D721Med (cell line): ENCODE data around the gene HOXD11.

Experiments
- DNase-seq: peaks from one replicate; pipeline ENCODE4 v3.0.0; 2011; ENCODE audit warnings: low spot score; ENCODE audit not compliant: insufficient read length
- FAIRE-seq: peaks from 2 replicates; lab custom pipeline; 2011; peaks lifted over from hg19 to GRCh38; lab: Jason Lieb, UNC
- CTCF ChIP-seq: IDR thresholded peaks from 2 replicates; pipeline ENCODE4 v1.5.1; 2012; ENCODE audit warnings: mild to moderate bottlenecking, control low read depth; ENCODE audit not compliant: insufficient read depth; ENCODE audit errors: missing control alignments

The HOXD11 gene

DNA sequence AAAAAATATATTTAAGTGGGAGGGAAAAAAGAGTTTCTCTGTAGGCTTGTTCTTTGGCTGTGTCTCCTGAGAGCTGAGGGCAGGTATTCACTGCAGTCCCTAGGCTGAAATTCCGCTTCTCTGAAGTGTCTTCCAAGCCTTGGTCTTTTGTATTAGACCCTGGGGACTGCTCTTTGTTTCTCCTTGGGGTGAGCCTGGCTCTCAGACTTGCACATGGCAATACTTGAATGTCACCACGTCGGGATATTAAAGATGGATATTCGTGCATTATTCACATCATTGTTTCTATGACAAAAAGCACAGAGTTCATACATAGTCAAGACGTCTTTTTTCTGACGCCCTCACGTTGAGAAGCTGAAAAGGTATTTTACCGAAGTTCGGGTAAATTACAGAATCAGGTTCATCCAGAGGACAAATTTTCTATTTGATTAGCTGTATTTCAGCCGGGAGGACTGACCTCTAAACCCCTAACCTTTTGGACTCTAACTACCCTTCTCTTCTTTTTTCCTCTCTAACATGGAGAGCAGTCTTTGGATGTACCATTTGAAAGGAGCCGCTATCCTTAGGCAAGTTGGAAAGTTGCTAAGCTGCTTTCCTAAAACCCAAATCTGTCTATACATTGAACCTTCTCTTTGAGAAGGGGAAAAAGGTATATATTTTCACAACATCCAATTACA is 47.6 kb downstream of the HOXD11 start:
- TF ChIP-seq CTCF, result no peak
- DNase-seq (no peak), FAIRE-seq (no peak)

DNA sequence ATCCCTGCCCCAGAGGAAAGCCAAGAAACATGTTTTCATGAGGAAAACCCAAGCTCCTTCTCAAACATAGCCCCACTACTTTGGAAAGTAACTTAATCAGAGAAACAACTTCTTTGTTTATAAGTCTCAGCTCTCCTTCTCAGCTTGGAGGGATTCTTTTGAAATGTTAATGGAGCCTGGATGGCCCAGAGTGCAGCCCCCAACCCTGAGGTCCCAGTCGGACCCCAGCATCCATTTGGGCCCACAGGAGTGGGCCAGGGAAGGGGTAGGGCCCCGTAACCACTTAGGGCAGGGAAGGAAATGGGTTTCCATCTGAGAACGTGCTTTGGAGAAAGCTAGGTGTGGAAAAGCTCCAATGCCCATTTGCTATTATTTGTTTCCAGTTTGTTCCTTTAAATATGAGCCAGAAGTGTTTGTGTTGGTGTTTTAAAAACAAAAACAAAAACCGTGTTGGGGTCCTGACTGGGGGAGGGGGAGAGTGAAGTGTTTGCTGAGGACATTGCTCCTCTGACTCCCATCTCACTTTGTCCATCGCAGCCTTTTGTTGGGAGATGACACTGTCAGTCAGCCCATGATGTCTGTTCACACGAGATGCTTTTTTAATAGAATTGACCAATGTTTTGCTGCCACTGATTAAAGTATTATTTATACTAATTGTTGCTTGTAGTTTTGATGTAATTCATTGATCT is 48.4 kb downstream of the HOXD11 start:
- no peak for TF ChIP-seq CTCF
- FAIRE-seq (no peak), DNase-seq (no peak)

- DNase-seq, result no peak
- no peak for TF ChIP-seq CTCF
- FAIRE-seq, result no peak
Measured at GRCh38 chr2:176156301-176156806, 49.3 kb downstream of the HOXD11 start.

GRCh38 chr2:176156807-176157498 is 49.9 kb downstream of the HOXD11 start, which contains the start of gene HOXD3:
TSS of gene HOXD3 (plus strand) at chr2:176157307. CDS start at chr2:176169115, 11,808 bp downstream.
- DNase-seq (no peak), FAIRE-seq (no peak)
- TF ChIP-seq CTCF, result no peak

GRCh38 chr2:176157499-176158185 is 50.6 kb downstream of the HOXD11 start:
- TF ChIP-seq CTCF, result no peak
- no peak for FAIRE-seq
- no peak for DNase-seq

GRCh38 chr2:176158186-176158591 is 51.1 kb downstream of the HOXD11 start:
- no peak for TF ChIP-seq CTCF
- FAIRE-seq (no peak), DNase-seq (no peak)
